Breast epithelium (tissue), 3 donors: ENCODE measurements around the gene IFT172.

Experiments used
- CTCF ChIP-seq, 3 donors: fragments of 450-650 bp; IDR thresholded peaks; one replicate each; pipeline ENCODE4 v1.5.1; 2016 to 2017; ENCODE audit warnings: antibody characterized with exemption in 3 of 3, mild to moderate bottlenecking in 3 of 3, moderate library complexity in 3 of 3
- POLR2A ChIP-seq: fragments of 450-650 bp; IDR thresholded peaks from one replicate; pipeline ENCODE4 v1.6.1; 2016; ENCODE audit warnings: antibody characterized with exemption, mild to moderate bottlenecking, moderate library complexity
- POLR2AphosphoS5 ChIP-seq, 3 donors: sonication (generic); formaldehyde crosslinking; IDR thresholded peaks; one replicate each; pipeline ENCODE4 v1.6.1; 2017; ENCODE audit warnings: antibody characterized with exemption in 3 of 3

GRCh38 chr2:27498975-27499374 is 9.4 kb upstream of the IFT172 start:
- no peak for TF ChIP-seq CTCF (IDR thresholded peaks at IDR 0.05)
- TF ChIP-seq POLR2A = no peak
- no peak for TF ChIP-seq POLR2AphosphoS5 (IDR thresholded peaks at IDR 0.05)
